BLaER1 treated with 17β-estradiol and CSF1 and Interleukin-3, amounts not matched to agents 10 nM and 100 nM (cell line): ENCODE results near the gene CFAP90.

Experiments
- H3K27ac ChIP-seq, 11 experiments: shearing (Covaris generic); formaldehyde crosslinking; 2 replicates each; pipeline ENCODE4 v1.8.1; 2022
- H3K27me3 ChIP-seq, 11 experiments: shearing (Covaris generic); formaldehyde crosslinking; 2 replicates each; pipeline ENCODE4 v1.8.1; 2022
- H3K36me3 ChIP-seq, 11 experiments: shearing (Covaris generic); formaldehyde crosslinking; 2 replicates each; pipeline ENCODE4 v1.8.1; 2022
- H3K4me1 ChIP-seq, 10 experiments: shearing (Covaris generic); formaldehyde crosslinking; 2 replicates each; pipeline ENCODE4 v1.8.1; 2022
- H3K4me2 ChIP-seq, 11 experiments: shearing (Covaris generic); formaldehyde crosslinking; 2 replicates each; pipeline ENCODE4 v1.8.1; 2022
- H3K4me3 ChIP-seq, 10 experiments: shearing (Covaris generic); formaldehyde crosslinking; 2 replicates each; pipeline ENCODE4 v1.8.1; 2022
- H3K9ac ChIP-seq, 11 experiments: shearing (Covaris generic); formaldehyde crosslinking; 2 replicates each; pipeline ENCODE4 v1.8.1; 2022
- H3K9me3 ChIP-seq, 11 experiments: shearing (Covaris generic); formaldehyde crosslinking; replicated peaks in 1 of 11; 2 replicates each; pipeline ENCODE4 v1.8.1; 2022
- H4K20me1 ChIP-seq, 11 experiments: shearing (Covaris generic); formaldehyde crosslinking; 2 replicates each; pipeline ENCODE4 v1.8.1; 2022
- Cebpa-rat ChIP-seq, 11 experiments: shearing (Covaris generic); IDR thresholded peaks; 2 replicates each; pipeline ENCODE4 v1.8.1; 2022

Gene CFAP90

DNA sequence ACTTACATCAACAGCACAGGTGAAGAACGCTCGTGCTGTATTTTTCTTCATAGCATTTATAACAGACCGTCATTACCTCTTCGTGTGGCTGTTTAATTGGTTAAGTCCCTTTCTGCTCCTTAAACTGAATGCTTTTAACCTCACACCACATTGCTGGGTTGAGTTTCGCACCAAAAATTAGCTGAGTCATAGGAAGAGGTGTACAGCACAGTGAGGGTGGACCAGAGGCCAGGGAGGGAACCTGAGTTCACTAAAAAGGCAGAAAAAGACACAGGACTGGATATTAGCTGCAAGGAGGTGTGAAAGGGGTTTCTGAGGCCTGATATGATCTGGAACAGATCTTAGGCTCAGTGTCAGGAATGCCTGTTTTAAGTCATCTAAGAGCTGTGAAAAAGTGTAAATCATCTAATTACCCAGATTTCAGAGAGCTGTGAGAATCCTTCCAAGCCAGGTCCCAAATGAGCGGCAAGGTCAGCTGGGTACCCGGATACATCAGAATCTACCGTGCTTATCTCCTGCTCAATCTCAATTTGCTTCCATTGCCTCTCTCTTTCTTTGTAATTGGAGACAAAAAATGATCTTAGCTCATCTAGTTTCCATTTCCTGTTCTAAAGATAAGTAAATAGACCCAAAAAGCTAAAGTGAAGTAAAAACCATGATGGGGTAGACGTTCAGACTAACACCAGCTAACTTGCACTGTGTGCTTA lies 7.1 kb upstream of the CFAP90 start:
- Histone ChIP-seq H3K4me1 (peaks cover 0 to 13% (median 0%) of the 10 kb centered on the region in 10 experiments; a peak in 7 of 20 replicates), H3K36me3 (peaks cover 47 to 59% (median 55%) of the 10 kb centered on the region in 11 experiments), H3K27me3 (no peaks in the 10 kb centered on the region), H4K20me1 (peaks cover 0 to 9% (median 0%) of the 10 kb centered on the region in 11 experiments; a peak in 2 of 22 replicates), H3K4me2 (peak overlapping the region in 3 of 11 experiments; percentile 25 to 51 (median 33); a peak in 6 of 22 replicates), H3K9me3 (peaks cover 13 to 19% (median 16%) of the 10 kb centered on the region in 11 experiments), H3K9ac (peak overlapping the region in 1 of 11 experiments; percentile 4; a peak in 2 of 22 replicates), H3K27ac (peak overlapping the region in 3 of 11 experiments; percentile 24 to 37 (median 32); a peak in 1 of 22 replicates), H3K4me3 (no peak overlapping the region)
- no peak for TF ChIP-seq Cebpa-rat (IDR thresholded peaks at IDR 0.05)

DNA sequence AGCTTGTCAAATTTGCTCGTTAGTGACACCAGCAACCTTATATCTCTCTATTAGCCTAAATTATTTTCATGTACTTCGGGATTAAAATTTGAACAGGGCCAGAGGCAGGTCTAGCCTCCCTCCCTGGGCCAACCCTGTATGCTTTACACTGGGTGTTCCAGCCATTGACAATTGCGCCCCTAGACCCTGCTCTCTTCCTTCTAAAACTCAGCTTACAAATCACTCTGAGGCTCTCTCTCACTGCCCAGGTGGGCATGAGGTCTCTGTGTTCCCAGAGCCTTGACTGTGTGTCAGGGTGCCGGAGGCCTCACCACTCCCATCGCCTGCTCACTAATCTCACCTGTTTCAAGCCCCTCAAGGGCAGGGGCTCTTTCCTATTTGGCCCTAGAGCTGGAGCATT lies 6.4 kb upstream of the CFAP90 start:
- Histone ChIP-seq H3K9ac (no peak overlapping the region), H3K4me3 (no peak overlapping the region), H3K27me3 (peaks cover 0 to 3% (median 0%) of the 10 kb centered on the region in 11 experiments; a peak in 3 of 22 replicates), H3K4me2 (no peak overlapping the region), H3K9me3 (peaks cover 15 to 22% (median 19%) of the 10 kb centered on the region in 11 experiments), H3K36me3 (peaks cover 40 to 52% (median 47%) of the 10 kb centered on the region in 11 experiments), H3K27ac (peak overlapping the region in 1 of 11 experiments; percentile 37; a peak in 1 of 22 replicates), H3K4me1 (peaks cover 0 to 13% (median 2%) of the 10 kb centered on the region in 10 experiments; a peak in 7 of 20 replicates), H4K20me1 (peaks cover 0 to 9% (median 0%) of the 10 kb centered on the region in 11 experiments; a peak in 2 of 22 replicates)
- no peak for TF ChIP-seq Cebpa-rat (IDR thresholded peaks at IDR 0.05)

DNA sequence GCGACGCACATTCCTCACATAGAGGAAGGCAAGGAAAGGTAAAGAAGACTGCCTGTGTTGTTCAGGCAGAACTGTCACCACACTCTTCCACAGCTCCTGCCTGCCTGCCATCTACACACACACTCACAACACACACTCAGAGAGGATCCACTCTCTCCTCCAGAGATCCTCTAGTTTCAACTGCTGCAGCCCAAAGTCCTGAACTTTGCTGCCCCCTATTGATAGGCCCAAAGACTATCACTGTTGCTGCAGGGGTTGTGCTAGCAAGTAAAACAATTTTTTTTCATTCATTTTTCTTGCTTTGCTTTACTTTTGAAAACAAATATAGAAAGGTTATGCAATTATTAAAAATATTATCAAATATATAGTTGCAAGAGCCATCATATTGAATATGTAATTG lies 5.9 kb upstream of the CFAP90 start:
- Histone ChIP-seq H3K9ac (no peak overlapping the region), H3K9me3 (peaks cover 15 to 27% (median 22%) of the 10 kb centered on the region in 11 experiments), H3K27ac (no peak overlapping the region), H3K4me3 (no peak overlapping the region), H3K4me1 (peaks cover 0 to 13% (median 3%) of the 10 kb centered on the region in 10 experiments; a peak in 7 of 20 replicates), H3K36me3 (peaks cover 34 to 47% (median 42%) of the 10 kb centered on the region in 11 experiments), H3K27me3 (peaks cover 2 to 8% (median 5%) of the 10 kb centered on the region in 11 experiments; a peak in 17 of 22 replicates), H4K20me1 (peaks cover 0 to 9% (median 0%) of the 10 kb centered on the region in 11 experiments; a peak in 2 of 22 replicates), H3K4me2 (no peak overlapping the region)
- no peak for TF ChIP-seq Cebpa-rat (IDR thresholded peaks at IDR 0.05)

DNA sequence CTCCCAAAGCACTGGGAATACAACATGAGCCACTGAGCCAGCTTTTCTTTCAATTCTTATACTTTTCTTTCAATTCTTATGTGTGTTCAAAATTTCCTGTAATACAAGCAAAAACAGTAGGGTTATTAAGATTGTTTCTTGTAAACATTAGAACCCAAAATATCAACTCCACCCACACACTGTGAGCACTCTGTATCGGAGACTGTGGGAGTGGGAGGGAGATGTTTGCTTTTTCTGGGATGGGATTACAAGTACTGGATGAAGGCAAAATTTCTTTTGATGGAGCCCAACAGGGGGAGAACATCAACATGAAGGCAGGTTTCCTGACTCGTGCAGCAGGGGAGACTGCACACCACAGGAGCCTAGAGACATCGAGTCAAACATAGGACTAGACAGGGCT lies 4.7 kb upstream of the CFAP90 start:
- Histone ChIP-seq H3K4me2 (no peak overlapping the region), H3K27ac (no peak overlapping the region), H3K9me3 (peaks cover 25 to 38% (median 35%) of the 10 kb centered on the region in 11 experiments), H3K4me3 (no peak overlapping the region), H3K4me1 (peaks cover 0 to 13% (median 3%) of the 10 kb centered on the region in 10 experiments; a peak in 7 of 20 replicates), H3K27me3 (peaks cover 14 to 20% (median 17%) of the 10 kb centered on the region in 11 experiments), H4K20me1 (peaks cover 0 to 9% (median 0%) of the 10 kb centered on the region in 11 experiments; a peak in 2 of 22 replicates), H3K36me3 (peaks cover 23 to 35% (median 31%) of the 10 kb centered on the region in 11 experiments), H3K9ac (no peak overlapping the region)
- TF ChIP-seq Cebpa-rat (IDR thresholded peaks at IDR 0.05), result no peak

DNA sequence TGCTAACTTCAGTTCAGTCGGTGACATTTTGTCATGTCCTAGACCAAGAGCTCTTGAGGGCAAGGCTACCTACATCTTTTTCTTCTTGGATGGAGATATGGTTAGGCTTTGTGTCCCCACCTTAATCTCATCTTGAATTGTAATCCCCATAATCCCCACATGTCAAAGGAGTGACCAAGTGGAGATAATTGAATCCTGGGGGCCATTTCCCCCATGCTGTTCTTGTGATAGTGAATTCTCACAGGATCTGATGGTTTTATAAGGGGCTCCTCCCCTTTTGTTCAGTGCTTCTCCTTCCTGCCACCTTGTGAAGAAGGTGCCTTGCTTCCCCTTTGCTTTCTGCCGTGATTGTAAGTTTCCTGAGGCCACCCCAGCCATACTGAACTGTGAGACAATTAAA lies 2.1 kb upstream of the CFAP90 start:
- Histone ChIP-seq H3K4me3 (no peak overlapping the region), H3K9me3 (peaks cover 32 to 50% (median 45%) of the 10 kb centered on the region in 11 experiments), H3K27me3 (peaks cover 28 to 43% (median 36%) of the 10 kb centered on the region in 11 experiments), H3K27ac (no peak overlapping the region), H3K36me3 (peaks cover 0 to 8% (median 8%) of the 10 kb centered on the region in 11 experiments; a peak in 13 of 22 replicates), H3K9ac (no peak overlapping the region), H4K20me1 (no peaks in the 10 kb centered on the region; a peak in 1 of 22 replicates), H3K4me1 (peaks cover 0 to 6% (median under 1%) of the 10 kb centered on the region in 10 experiments; a peak in 7 of 20 replicates), H3K4me2 (peak overlapping the region in 1 of 11 experiments; percentile 4; a peak in 1 of 22 replicates)
- TF ChIP-seq Cebpa-rat (IDR thresholded peaks at IDR 0.05), result no peak

DNA sequence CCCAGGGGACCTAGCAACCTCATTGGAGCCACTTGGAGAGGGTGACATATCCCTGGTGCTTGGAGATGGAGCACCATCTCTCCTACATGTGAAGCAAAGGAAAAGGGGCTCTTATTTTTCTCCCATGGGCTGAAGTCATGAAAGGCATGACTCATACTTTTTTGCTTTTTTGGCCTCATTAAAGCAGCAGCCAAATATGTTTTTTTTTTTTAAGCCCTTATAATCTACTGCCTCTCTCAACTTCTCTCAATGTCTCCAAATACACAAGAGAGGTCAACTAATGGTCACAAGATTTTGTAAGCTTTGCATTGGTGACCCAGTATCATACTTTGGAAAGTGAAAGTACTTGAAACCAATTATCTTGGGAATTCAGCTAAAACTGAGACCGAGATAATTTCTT lies 1.6 kb upstream of the CFAP90 start:
- no peak for TF ChIP-seq Cebpa-rat (IDR thresholded peaks at IDR 0.05)
- H3K27ac ChIP-seq, result no peak overlapping the region
- H3K27me3 ChIP-seq, result peaks cover 28 to 47% (median 36%) of the 10 kb centered on the region in 11 experiments
- H3K4me2 ChIP-seq, result peak overlapping the region in 2 of 11 experiments; percentile 4 to 16; a peak in 2 of 22 replicates
- peaks cover 32 to 50% (median 45%) of the 10 kb centered on the region in 11 experiments for H3K9me3 ChIP-seq
- H3K4me3 ChIP-seq, result no peak overlapping the region
- H4K20me1 ChIP-seq, result no peaks in the 10 kb centered on the region
- H3K4me1 ChIP-seq, result peaks cover 0 to 6% (median 0%) of the 10 kb centered on the region in 10 experiments; a peak in 1 of 20 replicates
- H3K36me3 ChIP-seq, result peaks cover 0 to 4% (median 3%) of the 10 kb centered on the region in 11 experiments; a peak in 10 of 22 replicates
- no peak overlapping the region for H3K9ac ChIP-seq

DNA sequence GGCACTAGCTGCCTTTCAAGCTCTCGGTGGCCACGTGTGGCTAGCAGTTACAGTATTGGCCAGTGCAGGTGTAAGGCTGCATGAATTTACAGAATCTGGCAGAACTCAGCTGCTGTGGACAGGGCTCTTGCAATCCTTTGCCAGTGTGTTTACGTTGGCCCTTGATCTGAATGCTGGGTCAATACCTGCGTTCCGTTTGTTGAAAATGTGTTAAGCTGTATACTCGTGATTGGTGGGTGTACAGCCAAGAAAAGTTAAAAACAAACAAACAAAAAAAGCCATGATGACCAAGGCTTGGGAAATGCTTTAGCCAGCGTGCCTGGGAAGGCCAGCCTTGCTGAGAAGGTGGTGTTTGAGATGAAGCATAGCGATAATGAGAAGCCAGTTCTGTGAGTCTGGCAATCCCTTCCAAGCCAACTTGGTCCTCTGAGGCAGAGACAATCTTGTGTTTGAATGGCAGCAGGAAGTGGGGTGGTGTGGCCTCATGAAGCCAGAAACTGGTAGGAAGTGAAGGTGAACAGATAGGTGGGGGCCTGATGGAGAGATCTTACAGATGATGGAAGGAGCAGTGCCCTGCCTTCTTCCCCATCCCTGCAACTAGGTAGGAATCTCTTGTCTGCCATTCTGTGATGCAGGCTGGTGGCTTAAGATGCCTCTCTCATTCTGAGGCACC lies 820 bp upstream of the CFAP90 start:
- Histone ChIP-seq H3K4me3 (no peak overlapping the region), H3K4me2 (0 out of 22 replicates have a peak overlapping the region, but pooled peaks of 1 of the 11 experiments have one; percentile 4), H3K27me3 (peaks cover 28 to 48% (median 36%) of the 10 kb centered on the region in 11 experiments), H3K27ac (no peak overlapping the region), H4K20me1 (no peaks in the 10 kb centered on the region), H3K9me3 (peaks cover 32 to 50% (median 45%) of the 10 kb centered on the region in 11 experiments), H3K36me3 (no peaks in the 10 kb centered on the region), H3K4me1 (0 out of 20 replicates have a peak, but pooled peaks cover 0 to 6% (median 0%) of the 10 kb centered on the region in 10 experiments), H3K9ac (no peak overlapping the region)
- no peak for TF ChIP-seq Cebpa-rat (IDR thresholded peaks at IDR 0.05)

DNA sequence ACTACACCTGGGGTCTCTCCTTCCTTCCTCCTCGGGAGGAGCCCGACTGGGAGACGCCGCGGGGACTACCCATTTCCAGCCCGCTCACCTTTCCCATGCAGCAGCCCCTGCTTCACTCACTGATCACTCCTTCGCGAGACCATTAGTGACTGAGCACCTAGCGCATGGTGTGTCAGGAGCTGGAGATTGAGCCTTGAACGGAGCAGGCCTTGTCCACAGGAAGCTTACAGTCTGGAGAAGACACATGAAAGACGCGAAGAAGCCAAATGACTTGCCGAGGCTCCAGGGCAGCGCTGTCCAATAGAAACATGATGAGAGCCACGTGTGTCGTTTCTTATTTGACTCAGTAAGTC lies 283 bp upstream of the CFAP90 start:
- no peaks in the 10 kb centered on the region for H4K20me1 ChIP-seq
- TF ChIP-seq Cebpa-rat (IDR thresholded peaks at IDR 0.05), result no peak
- peaks cover 28 to 48% (median 36%) of the 10 kb centered on the region in 11 experiments for H3K27me3 ChIP-seq
- H3K36me3 ChIP-seq, result no peaks in the 10 kb centered on the region
- H3K4me2 ChIP-seq, result no peak overlapping the region
- 0 out of 20 replicates have a peak, but pooled peaks cover 0 to 6% (median 0%) of the 10 kb centered on the region in 10 experiments for H3K4me1 ChIP-seq
- no peak overlapping the region for H3K9ac ChIP-seq
- H3K27ac ChIP-seq, result no peak overlapping the region
- peaks cover 32 to 50% (median 45%) of the 10 kb centered on the region in 11 experiments for H3K9me3 ChIP-seq
- H3K4me3 ChIP-seq, result no peak overlapping the region
